GM20000 (cell line): ENCODE data around the gene TRMT11.

Experiments used
- DNase-seq: peaks from one replicate; pipeline ENCODE4 v3.0.0; 2012; ENCODE audit warnings: low spot score
- CTCF ChIP-seq: IDR thresholded peaks from 2 replicates; pipeline ENCODE4 v1.5.1; 2012; ENCODE audit warnings: mild to moderate bottlenecking, control low read depth; ENCODE audit errors: extremely low read depth, missing control alignments

TRMT11 gene

GRCh38 chr6:125986301-125987025, at the start of gene TRMT11:
TRMT11 (plus strand) TSS chr6:125986540; CDS start chr6:125986551, 11 bp downstream.
- peak; percentile 85 for DNase-seq
- TF ChIP-seq CTCF = no peak

GRCh38 chr6:125939026-125939425, 47.3 kb upstream of the TRMT11 start:
- DNase-seq = no peak
- no peak for TF ChIP-seq CTCF

- TF ChIP-seq CTCF = no peak
- DNase-seq = no peak
Observed at GRCh38 chr6:125939791-125940190, 46.5 kb upstream of the TRMT11 start.

GRCh38 chr6:125940247-125941041, 45.9 kb upstream of the TRMT11 start:
- TF ChIP-seq CTCF = no peak
- no peak for DNase-seq

GRCh38 chr6:125942672-125943527, 43.4 kb upstream of the TRMT11 start:
- no peak for DNase-seq
- TF ChIP-seq CTCF = no peak

- DNase-seq = no peak
- no peak for TF ChIP-seq CTCF
Observed at GRCh38 chr6:125943528-125944433, 42.6 kb upstream of the TRMT11 start.
